H9 (cell line): ENCODE data around the gene AP2A1. TPM values are rescaled to one million over a fixed set of nuclear protein-coding genes. Genes with fewer than 3 reads are reported as not detected.

Experiments
- DNase-seq: peaks from one replicate; pipeline ENCODE4 v3.0.0-alpha.2; 2017
- H2AFZ ChIP-seq: one replicate; pipeline ENCODE4 v1.6.1; 2013; ENCODE audit warnings: mild to moderate bottlenecking, low read length, control low read depth, moderate library complexity
- H2AK5ac ChIP-seq: 2 replicates; pipeline ENCODE4 v1.6.1; 2013; ENCODE audit warnings: low read length, control low read depth, mixed read lengths; ENCODE audit not compliant: insufficient read length
- H2BK120ac ChIP-seq: one replicate; pipeline ENCODE4 v1.6.1; 2013; ENCODE audit warnings: low read depth, mild to moderate bottlenecking, low read length, control low read depth, inconsistent platforms; ENCODE audit not compliant: poor library complexity, severe bottlenecking
- H2BK12ac ChIP-seq: 2 replicates; pipeline ENCODE4 v1.6.1; 2013; ENCODE audit warnings: low read length, control low read depth, mixed read lengths, low read depth; ENCODE audit not compliant: insufficient read length
- H2BK15ac ChIP-seq: 2 replicates; pipeline ENCODE4 v1.6.1; 2013; ENCODE audit warnings: low read depth, low read length, control low read depth
- H2BK20ac ChIP-seq: one replicate; pipeline ENCODE4 v1.6.1; 2013; ENCODE audit warnings: low read depth, mild to moderate bottlenecking, low read length, control low read depth, inconsistent platforms; ENCODE audit not compliant: poor library complexity, severe bottlenecking
- H2BK5ac ChIP-seq: 2 replicates; pipeline ENCODE4 v1.6.1; 2013; ENCODE audit warnings: low read length, control low read depth, mixed read lengths; ENCODE audit not compliant: insufficient read length
- H3K14ac ChIP-seq: 2 replicates; pipeline ENCODE4 v1.6.1; 2013; ENCODE audit warnings: low read length, control low read depth; ENCODE audit not compliant: insufficient read depth
- H3K18ac ChIP-seq: 2 replicates; pipeline ENCODE4 v1.6.1; 2013; ENCODE audit warnings: low read depth, mild to moderate bottlenecking, mixed read lengths, low read length, control low read depth; ENCODE audit not compliant: insufficient read length
- H3K23ac ChIP-seq: 2 replicates; pipeline ENCODE4 v1.6.1; 2013; ENCODE audit warnings: low read length, control low read depth, mixed read lengths, low read depth; ENCODE audit not compliant: insufficient read length
- H3K23me2 ChIP-seq: 2 replicates; pipeline ENCODE4 v1.6.1; 2013; ENCODE audit warnings: low read depth, mild to moderate bottlenecking, mixed read lengths, low read length, control low read depth; ENCODE audit not compliant: insufficient read length, poor library complexity, severe bottlenecking
- H3K27ac ChIP-seq: 2 replicates; pipeline ENCODE4 v1.5.1; 2013; ENCODE audit warnings: low read length, control low read depth, mixed read lengths, low read depth; ENCODE audit not compliant: insufficient read length
- H3K27me3 ChIP-seq: 2 replicates; pipeline ENCODE4 v1.6.1; 2013; ENCODE audit warnings: low read length, control low read depth, inconsistent platforms; ENCODE audit not compliant: insufficient read depth
- H3K4ac ChIP-seq: 2 replicates; pipeline ENCODE4 v1.6.1; 2013; ENCODE audit warnings: low read depth, mild to moderate bottlenecking, control low read depth, inconsistent platforms, low read length, moderate library complexity
- H3K4me1 ChIP-seq: 2 replicates; pipeline ENCODE4 v1.6.1; 2013; ENCODE audit warnings: low read length, control low read depth, inconsistent platforms; ENCODE audit not compliant: insufficient read depth
- H3K4me2 ChIP-seq: 2 replicates; pipeline ENCODE4 v1.6.1; 2013; ENCODE audit warnings: low read length, control low read depth, mixed read lengths; ENCODE audit not compliant: insufficient read length, insufficient read depth
- H3K56ac ChIP-seq: 2 replicates; pipeline ENCODE4 v1.6.1; 2013; ENCODE audit warnings: low read depth, mild to moderate bottlenecking, mixed read lengths, low read length, control low read depth; ENCODE audit not compliant: insufficient read length
- H3K79me1 ChIP-seq: 2 replicates; pipeline ENCODE4 v1.6.1; 2013; ENCODE audit warnings: low read depth, mild to moderate bottlenecking, moderate library complexity, low read length, control low read depth, inconsistent platforms; ENCODE audit not compliant: insufficient read depth, poor library complexity, severe bottlenecking
- H3K79me2 ChIP-seq: 2 replicates; pipeline ENCODE4 v1.6.1; 2013; ENCODE audit warnings: low read length, control low read depth, inconsistent platforms; ENCODE audit not compliant: insufficient read depth
- H3K9ac ChIP-seq: 2 replicates; pipeline ENCODE4 v1.6.1; 2013; ENCODE audit warnings: low read length, control low read depth, mixed read lengths; ENCODE audit not compliant: insufficient read length; ENCODE audit errors: extremely low read depth
- H3K9me3 ChIP-seq: one replicate; pipeline ENCODE4 v1.6.1; 2013; ENCODE audit warnings: low read depth, low read length, inconsistent platforms; ENCODE audit not compliant: control insufficient read depth
- H3T11ph ChIP-seq: one replicate; pipeline ENCODE4 v1.6.1; 2013; ENCODE audit warnings: mild to moderate bottlenecking, low read length, control low read depth, inconsistent platforms
- H4K20me1 ChIP-seq: one replicate; pipeline ENCODE4 v1.6.1; 2013; ENCODE audit not compliant: control insufficient read depth, insufficient read length, insufficient read depth
- H4K5ac ChIP-seq: 2 replicates; pipeline ENCODE4 v1.6.1; 2013; ENCODE audit warnings: low read depth, mild to moderate bottlenecking, mixed read lengths, low read length, control low read depth; ENCODE audit not compliant: insufficient read length
- H4K8ac ChIP-seq: replicated peaks from 2 replicates; pipeline ENCODE4 v1.6.1; 2013; ENCODE audit warnings: low read length, control low read depth, mixed read lengths, low read depth; ENCODE audit not compliant: insufficient read length
- H4K91ac ChIP-seq: 2 replicates; pipeline ENCODE4 v1.6.1; 2013; ENCODE audit warnings: low read depth, mild to moderate bottlenecking, moderate library complexity, mixed read lengths, low read length, control low read depth; ENCODE audit not compliant: insufficient read length
- H3K27ac Mint-ChIP-seq, 3 experiments: 2 replicates in 2 of 3; 3 replicates in 1 of 3; pipeline ENCODE4 v1.8.0; 2020 to 2021; ENCODE audit warnings: mixed read lengths in 3 of 3, mild to moderate bottlenecking in 1 of 3, moderate library complexity in 1 of 3
- H3K27me3 Mint-ChIP-seq: 2 replicates; pipeline ENCODE4 v1.8.0; 2021; ENCODE audit warnings: low read depth, mild to moderate bottlenecking, moderate library complexity, mixed read lengths
- H3K36me3 Mint-ChIP-seq, 3 experiments: 2 replicates in 2 of 3; 3 replicates in 1 of 3; pipeline ENCODE4 v1.8.0; 2020 to 2021; ENCODE audit warnings: low read depth in 3 of 3, mixed read lengths in 3 of 3; ENCODE audit not compliant: insufficient read depth in 1 of 3
- H3K4me1 Mint-ChIP-seq, 2 experiments: 2 replicates each; pipeline ENCODE4 v1.8.0; 2020; ENCODE audit warnings: mixed read lengths in 2 of 2
- H3K4me3 Mint-ChIP-seq, 2 experiments: 2 replicates in 1 of 2; 3 replicates in 1 of 2; pipeline ENCODE4 v1.8.0; 2020 to 2021; ENCODE audit warnings: mild to moderate bottlenecking in 2 of 2, mixed read lengths in 2 of 2, moderate library complexity in 1 of 2
- H3K9me3 Mint-ChIP-seq, 2 experiments: 2 replicates in 1 of 2; 3 replicates in 1 of 2; pipeline ENCODE4 v1.8.0; 2020; ENCODE audit warnings: mild to moderate bottlenecking in 2 of 2, mixed read lengths in 2 of 2, moderate library complexity in 1 of 2
- WGBS: extraction: QIAGEN DNeasy Blood & Tissue Kit; methylation state at CpG from one replicate; pipeline ENCODE4 v1.1.7; 2013; ENCODE audit warnings: missing lambda C conversion rate, low lambda C conversion rate, mixed read lengths; ENCODE audit not compliant: insufficient read length; ENCODE audit errors: extremely low coverage; 5-methylcytosine and 5-hydroxymethylcytosine counted together
- total RNA-seq: library from RNA; stranded (reverse); gene quantifications from 2 replicates; pipeline ENCODE4 v1.2.1, GENCODE V29; 2021
- TF ChIP-seq, protein P1 (sequence below): fragments of 200-600 bp; sonication (generic); conservative IDR thresholded peaks from 3 replicates; pipeline ENCODE4 v1.8.0; 2021; ENCODE audit warnings: antibody characterized with exemption, mild to moderate bottlenecking

Gene AP2A1
- total RNA-seq, 1 experiment from 2014 or later, result 108 TPM

GRCh38 chr19:49738268-49738667 lies 28.5 kb upstream of the AP2A1 start:
- Histone ChIP-seq H2BK15ac (no peak overlapping the region), H2BK20ac (no peak overlapping the region), H3K23me2 (no peaks in the 10 kb centered on the region), H4K8ac (no peak overlapping the region), H4K91ac (no peak overlapping the region), H3K9me3 (no peaks in the 10 kb centered on the region), H2BK120ac (no peak overlapping the region), H3K23ac (no peak overlapping the region), H3K14ac (no peak overlapping the region), H3K79me1 (no peaks in the 10 kb centered on the region), H3T11ph (no peak overlapping the region), H3K79me2 (no peaks in the 10 kb centered on the region), H2AFZ (no peak overlapping the region), H4K20me1 (no peaks in the 10 kb centered on the region), H2BK5ac (no peak overlapping the region), H3K18ac (no peak overlapping the region), H3K27ac (no peak overlapping the region), H2BK12ac (no peak overlapping the region), H3K27me3 (no peaks in the 10 kb centered on the region), H3K4me2 (no peak overlapping the region), H3K4ac (no peak overlapping the region), H2AK5ac (no peak overlapping the region), H3K9ac (no peak overlapping the region), H3K56ac (no peak overlapping the region), H4K5ac (no peak overlapping the region), H3K4me1 (no peaks in the 10 kb centered on the region)
- no peak overlapping the region for H3K4me3 Mint-ChIP-seq
- H3K27me3 Mint-ChIP-seq, result no peaks in the 10 kb centered on the region; the same call in 1 of the 2 replicates
- TF ChIP-seq, protein P1, sequence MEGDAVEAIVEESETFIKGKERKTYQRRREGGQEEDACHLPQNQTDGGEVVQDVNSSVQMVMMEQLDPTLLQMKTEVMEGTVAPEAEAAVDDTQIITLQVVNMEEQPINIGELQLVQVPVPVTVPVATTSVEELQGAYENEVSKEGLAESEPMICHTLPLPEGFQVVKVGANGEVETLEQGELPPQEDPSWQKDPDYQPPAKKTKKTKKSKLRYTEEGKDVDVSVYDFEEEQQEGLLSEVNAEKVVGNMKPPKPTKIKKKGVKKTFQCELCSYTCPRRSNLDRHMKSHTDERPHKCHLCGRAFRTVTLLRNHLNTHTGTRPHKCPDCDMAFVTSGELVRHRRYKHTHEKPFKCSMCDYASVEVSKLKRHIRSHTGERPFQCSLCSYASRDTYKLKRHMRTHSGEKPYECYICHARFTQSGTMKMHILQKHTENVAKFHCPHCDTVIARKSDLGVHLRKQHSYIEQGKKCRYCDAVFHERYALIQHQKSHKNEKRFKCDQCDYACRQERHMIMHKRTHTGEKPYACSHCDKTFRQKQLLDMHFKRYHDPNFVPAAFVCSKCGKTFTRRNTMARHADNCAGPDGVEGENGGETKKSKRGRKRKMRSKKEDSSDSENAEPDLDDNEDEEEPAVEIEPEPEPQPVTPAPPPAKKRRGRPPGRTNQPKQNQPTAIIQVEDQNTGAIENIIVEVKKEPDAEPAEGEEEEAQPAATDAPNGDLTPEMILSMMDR, result no peak
- no peaks in the 10 kb centered on the region for H3K9me3 Mint-ChIP-seq
- no peaks in the 10 kb centered on the region for H3K36me3 Mint-ChIP-seq
- no CpG with 5 or more reads among the region's 4 CpGs for WGBS
- H3K4me1 Mint-ChIP-seq, result no peaks in the 10 kb centered on the region
- DNase-seq, result no peak
- H3K27ac Mint-ChIP-seq, result no peak overlapping the region
